ENCODE data around the gene ZMYND19. TPM values are rescaled to one million over a fixed set of nuclear protein-coding genes. Genes with fewer than 3 reads are reported as not detected.

ZMYND19 gene
- total RNA-seq, 3 donors from 2014 or later, result 9.4 to 17.7 (median 16.5) TPM

GRCh38 chr9:137619240-137620047, 29.1 kb upstream of the ZMYND19 start:
- H3K4me1 ChIP-seq, result peaks cover 8 to 24% of the 10 kb centered on the region in 2 donors
- intact Hi-C loops (cut with DNase I; ENCODE audit: low total_unique reads), result no loop called here
- H3K27me3 ChIP-seq, result no peaks in the 10 kb centered on the region
- H3K4me3 ChIP-seq, result peak overlapping the region; percentile 73 to 97 (median 80)
- H3K36me3 ChIP-seq, result no peaks in the 10 kb centered on the region
- H3K27ac ChIP-seq, result peak overlapping the region; percentile 85 to 94
- TF ChIP-seq POLR2AphosphoS5 (IDR thresholded peaks at IDR 0.05) (peak in 1 of 3 donors; percentile 31), CTCF (IDR thresholded peaks at IDR 0.05) (no peak), POLR2A (IDR thresholded peaks at IDR 0.05) (no peak)
- H3K9me3 ChIP-seq, result no peaks in the 10 kb centered on the region
- no peak for DNase-seq (ENCODE audit: low spot score in 2 of 2)

GRCh38 chr9:137618105-137619067, 28.1 kb upstream of the ZMYND19 start, which contains the start of gene EHMT1:
EHMT1 (plus strand) TSS chr9:137619005; CDS start chr9:137619029, 24 bp downstream.
- intact Hi-C loops (cut with DNase I; ENCODE audit: low total_unique reads), result no loop called here
- peak within 1 kb of the TSS; percentile 94 to 96 for H3K27ac ChIP-seq
- no peaks in the 10 kb centered on the region for H3K9me3 ChIP-seq
- peak; percentile 69 to 82 for DNase-seq (ENCODE audit: low spot score in 2 of 2)
- peak; percentile 57 to 83 (median 72) for TF ChIP-seq POLR2AphosphoS5 (IDR thresholded peaks at IDR 0.05)
- TF ChIP-seq POLR2A (IDR thresholded peaks at IDR 0.05), result no peak
- peak within 1 kb of the TSS; percentile 76 to 99 (median 80) for H3K4me3 ChIP-seq
- peaks cover 8 to 25% of the 10 kb centered on the region in 2 donors for H3K4me1 ChIP-seq
- no peaks in the 10 kb centered on the region for H3K27me3 ChIP-seq
- H3K36me3 ChIP-seq, result no peaks in the 10 kb centered on the region

- H3K4me1 ChIP-seq, result peaks cover 14 to 37% of the 10 kb centered on the region in 2 donors
- no peaks in the 10 kb centered on the region for H3K27me3 ChIP-seq
- H3K9me3 ChIP-seq, result no peaks in the 10 kb centered on the region
- intact Hi-C loops (cut with DNase I; ENCODE audit: low total_unique reads), result no loop called here
- no peaks in the 10 kb centered on the region for H3K36me3 ChIP-seq
- TF ChIP-seq POLR2AphosphoS5 (IDR thresholded peaks at IDR 0.05) (no peak), POLR2A (IDR thresholded peaks at IDR 0.05) (no peak), CTCF (IDR thresholded peaks at IDR 0.05) (no peak)
- peak overlapping the region; percentile 93 to 98 for H3K27ac ChIP-seq
- DNase-seq (ENCODE audit: low spot score in 2 of 2), result no peak
- no peak overlapping the region for H3K4me3 ChIP-seq
Measured at GRCh38 chr9:137615387-137615871, 25.1 kb upstream of the ZMYND19 start.

GRCh38 chr9:137614631-137615386, 24.5 kb upstream of the ZMYND19 start:
- peak in 1 of 2 donors; percentile 76 for DNase-seq (ENCODE audit: low spot score in 2 of 2)
- Histone ChIP-seq H3K9me3 (no peaks in the 10 kb centered on the region), H3K4me1 (peaks cover 14 to 31% of the 10 kb centered on the region in 2 donors), H3K27me3 (no peaks in the 10 kb centered on the region), H3K36me3 (no peaks in the 10 kb centered on the region), H3K27ac (peak overlapping the region; percentile 93 to 98), H3K4me3 (no peak overlapping the region)
- TF ChIP-seq POLR2A (IDR thresholded peaks at IDR 0.05) (no peak), CTCF (IDR thresholded peaks at IDR 0.05) (no peak), POLR2AphosphoS5 (IDR thresholded peaks at IDR 0.05) (no peak)
- intact Hi-C loops (cut with DNase I; ENCODE audit: low total_unique reads), result no loop called here

Data from breast epithelium (tissue), 4 donors.